ENCODE results near the gene UNC93B1.
"Not testable (repeated sequence)": the region's sequence is repeated elsewhere in the genome, so short reads cannot be mapped to it uniquely, and the experiment has no call there.

UNC93B1 gene

GRCh38 chr11:68007498-68008380 is 3.8 kb upstream of the UNC93B1 start:
- DNase-seq: no peak

DNA sequence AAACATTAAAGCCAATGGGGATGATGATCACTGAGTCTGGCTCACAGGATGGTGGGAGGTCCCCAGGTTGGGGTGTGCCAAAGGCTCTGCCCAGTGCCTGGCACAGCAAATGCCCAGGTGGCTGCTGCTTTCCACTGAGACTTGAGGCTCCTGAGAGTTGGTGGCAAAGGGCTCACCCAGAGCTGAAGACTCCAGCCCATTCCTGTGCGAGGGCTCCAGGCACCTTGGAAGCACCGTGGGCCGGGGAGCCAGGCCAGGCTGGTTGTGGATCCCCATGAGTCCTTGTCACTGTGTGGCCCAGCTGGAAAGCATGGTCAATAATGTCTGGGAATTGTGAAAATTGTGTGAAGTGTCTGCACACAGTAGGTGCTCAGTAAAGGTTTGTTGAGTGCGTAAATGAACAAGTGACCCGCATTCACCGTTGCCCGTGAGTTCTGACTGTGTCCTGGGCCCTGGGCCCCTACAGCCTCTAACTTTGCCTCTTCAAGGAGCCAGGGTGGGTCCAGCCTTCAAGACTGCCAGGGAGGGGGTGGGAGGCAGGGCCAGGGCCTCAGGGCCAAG is 2.8 kb upstream of the UNC93B1 start:
- no peak for DNase-seq

DNA sequence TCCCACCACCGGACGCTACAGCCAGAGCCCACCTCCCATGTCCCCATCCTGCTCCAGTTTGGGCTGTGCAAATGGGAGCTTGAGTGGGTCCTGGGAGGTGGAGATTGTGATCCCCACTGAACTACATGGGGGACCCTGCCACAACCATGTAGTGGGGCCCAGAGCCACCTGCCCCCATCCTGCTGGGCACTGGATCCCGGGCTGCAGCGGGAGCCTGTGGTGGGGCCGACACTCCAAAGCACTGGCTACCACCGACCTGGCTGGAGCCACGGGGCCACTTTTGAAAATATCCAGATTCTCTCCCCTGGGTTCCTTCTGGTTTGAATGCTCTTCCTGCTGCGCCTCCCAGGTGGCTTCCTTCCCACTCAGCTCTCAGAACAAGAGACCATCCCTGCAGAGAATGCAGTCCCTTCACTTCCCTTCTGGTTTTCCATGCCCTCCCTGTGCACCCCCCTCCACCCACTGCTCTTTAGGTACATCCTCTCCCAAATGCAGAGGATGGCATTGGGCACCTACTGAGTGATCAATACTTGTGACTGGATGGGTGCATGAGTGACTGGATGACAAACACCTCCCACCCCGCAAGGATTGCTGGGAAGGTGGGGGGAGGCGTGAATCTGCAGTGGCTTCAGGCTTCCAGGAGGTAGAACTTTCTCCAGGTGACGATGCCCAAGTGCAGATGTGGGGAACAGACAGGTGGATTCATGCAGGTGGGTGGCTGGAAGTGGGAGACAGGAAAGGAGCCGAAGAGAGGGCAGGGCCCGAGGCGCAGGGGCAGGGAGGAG is 846 bp upstream of the UNC93B1 start:
- no peak for DNase-seq

DNA sequence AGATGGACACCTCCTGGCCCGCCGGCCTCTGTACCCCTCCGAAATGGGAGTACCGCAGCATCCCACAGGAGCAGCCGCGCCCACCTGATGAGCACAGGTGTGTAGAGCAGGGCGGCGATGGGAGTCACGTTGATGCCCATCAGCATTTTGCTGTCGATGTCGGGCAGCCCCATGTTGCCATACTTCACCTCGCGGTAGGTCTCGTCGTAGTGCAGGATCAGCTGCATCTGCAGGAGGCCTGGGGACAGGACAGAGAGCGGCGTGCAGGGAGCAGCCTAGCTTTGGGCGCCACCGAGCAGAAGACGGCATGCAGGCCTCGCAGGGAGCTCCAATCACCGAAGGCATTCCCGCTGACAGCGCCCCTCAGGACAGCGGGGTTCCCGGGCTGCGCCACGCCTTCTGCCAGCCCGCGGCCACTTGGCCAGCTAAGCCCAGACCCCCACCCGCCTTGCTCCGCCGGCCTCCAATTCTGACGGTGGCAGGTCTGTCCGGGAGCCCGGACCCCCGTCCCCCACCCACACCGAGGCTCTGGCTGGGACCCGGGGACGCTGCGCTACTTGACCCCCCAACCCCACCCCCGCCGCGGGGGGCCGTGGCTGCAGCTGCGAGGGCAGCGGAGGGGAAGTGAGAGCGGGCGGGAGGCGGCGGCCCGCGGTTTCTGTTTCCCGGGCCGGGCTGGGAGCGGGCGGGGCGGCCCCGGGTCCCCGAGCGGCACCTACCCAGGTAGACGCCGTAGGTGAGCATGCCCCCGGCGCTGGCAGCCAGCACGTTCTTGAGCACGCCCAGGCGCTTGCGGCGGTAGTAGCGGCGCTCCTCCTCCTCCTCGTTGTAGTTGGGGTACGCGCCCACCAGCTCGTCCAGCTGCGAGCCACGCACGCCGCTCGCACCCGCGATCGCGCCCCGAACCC is 705 bp downstream of the UNC93B1 start:
- peak; percentile 35 for DNase-seq

DNA sequence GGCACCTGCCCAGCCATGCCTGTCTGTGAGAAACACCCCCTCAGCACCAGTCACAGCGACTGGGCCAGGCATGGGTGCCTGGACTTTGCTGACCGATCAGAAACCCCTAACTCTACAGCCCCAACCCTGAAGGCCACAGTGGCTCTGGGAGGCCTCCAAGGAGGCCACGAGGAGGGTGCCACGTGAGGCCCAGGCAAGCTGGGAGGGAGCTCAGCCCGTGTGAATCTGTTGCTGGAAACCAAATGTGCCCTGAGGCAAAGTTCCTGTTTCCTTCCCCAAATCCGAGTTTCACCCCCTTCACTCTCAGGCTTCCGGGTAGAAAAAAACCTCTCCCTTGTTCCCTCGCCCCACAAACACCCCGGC is 1.3 kb downstream of the UNC93B1 start:
- DNase-seq: no peak

GRCh38 chr11:67999704-68000103 is 4.2 kb downstream of the UNC93B1 start:
- no peak for DNase-seq

GRCh38 chr11:67999201-67999629 is 4.7 kb downstream of the UNC93B1 start:
- DNase-seq: no peak

GRCh38 chr11:67998150-67999045 is 5.5 kb downstream of the UNC93B1 start:
- no peak for DNase-seq

DNA sequence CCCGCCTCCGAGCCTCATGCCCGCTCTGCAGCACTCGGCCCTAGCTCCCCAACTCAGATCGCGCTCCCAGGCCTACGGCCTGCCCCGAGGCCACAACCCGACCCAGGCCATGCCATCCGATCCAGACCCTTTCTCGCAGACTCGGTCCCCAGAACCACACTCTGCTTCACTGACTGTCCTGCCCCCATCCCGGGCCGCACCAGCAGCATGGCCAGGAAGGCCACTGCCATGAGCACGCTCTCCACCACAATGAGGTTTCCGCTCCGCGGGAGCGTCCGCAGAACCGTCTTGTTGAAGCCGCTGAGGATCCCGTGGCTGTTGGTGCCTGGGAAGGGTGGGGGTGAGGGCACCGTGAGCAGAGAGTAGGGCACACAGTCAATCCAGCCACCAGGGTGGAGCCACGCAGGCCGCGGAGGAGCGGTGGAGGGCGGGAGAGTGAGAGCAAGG is 6.4 kb downstream of the UNC93B1 start:
- DNase-seq: no peak

GRCh38 chr11:67996622-67997474 is 7.0 kb downstream of the UNC93B1 start:
- DNase-seq: no peak

GRCh38 chr11:67996051-67996450 is 7.8 kb downstream of the UNC93B1 start:
- no peak for DNase-seq

GRCh38 chr11:67995579-67995978 is 8.3 kb downstream of the UNC93B1 start:
- not testable (repeated sequence) for DNase-seq

GRCh38 chr11:67995129-67995528 is 8.8 kb downstream of the UNC93B1 start:
- DNase-seq: not testable (repeated sequence)

- DNase-seq: not testable (repeated sequence)
Observed at GRCh38 chr11:67994387-67994786, 9.5 kb downstream of the UNC93B1 start.

DNA sequence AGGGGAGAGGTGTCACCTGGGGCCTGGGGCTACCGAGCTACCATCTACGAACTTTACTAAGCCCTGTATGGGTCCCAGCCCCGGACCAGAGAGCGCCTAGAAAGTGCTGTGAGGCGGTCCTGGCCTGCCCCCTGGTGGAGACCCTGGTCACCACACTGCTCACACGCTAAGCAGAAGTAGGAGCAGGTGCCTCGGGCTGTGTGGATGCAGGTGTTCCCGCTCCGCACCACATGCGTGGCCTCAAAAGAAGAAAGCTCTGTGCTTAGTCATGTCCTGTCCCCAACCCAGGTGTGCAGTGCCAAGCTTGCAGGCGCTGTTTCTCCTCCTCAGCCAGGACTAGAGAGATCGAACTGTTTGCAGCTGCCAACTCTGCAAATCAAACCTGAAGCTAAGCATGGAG is 10.1 kb downstream of the UNC93B1 start:
- peak; percentile 41 for DNase-seq

GRCh38 chr11:67991347-67992121 is 12.4 kb downstream of the UNC93B1 start:
- not testable (repeated sequence) for DNase-seq

DNA sequence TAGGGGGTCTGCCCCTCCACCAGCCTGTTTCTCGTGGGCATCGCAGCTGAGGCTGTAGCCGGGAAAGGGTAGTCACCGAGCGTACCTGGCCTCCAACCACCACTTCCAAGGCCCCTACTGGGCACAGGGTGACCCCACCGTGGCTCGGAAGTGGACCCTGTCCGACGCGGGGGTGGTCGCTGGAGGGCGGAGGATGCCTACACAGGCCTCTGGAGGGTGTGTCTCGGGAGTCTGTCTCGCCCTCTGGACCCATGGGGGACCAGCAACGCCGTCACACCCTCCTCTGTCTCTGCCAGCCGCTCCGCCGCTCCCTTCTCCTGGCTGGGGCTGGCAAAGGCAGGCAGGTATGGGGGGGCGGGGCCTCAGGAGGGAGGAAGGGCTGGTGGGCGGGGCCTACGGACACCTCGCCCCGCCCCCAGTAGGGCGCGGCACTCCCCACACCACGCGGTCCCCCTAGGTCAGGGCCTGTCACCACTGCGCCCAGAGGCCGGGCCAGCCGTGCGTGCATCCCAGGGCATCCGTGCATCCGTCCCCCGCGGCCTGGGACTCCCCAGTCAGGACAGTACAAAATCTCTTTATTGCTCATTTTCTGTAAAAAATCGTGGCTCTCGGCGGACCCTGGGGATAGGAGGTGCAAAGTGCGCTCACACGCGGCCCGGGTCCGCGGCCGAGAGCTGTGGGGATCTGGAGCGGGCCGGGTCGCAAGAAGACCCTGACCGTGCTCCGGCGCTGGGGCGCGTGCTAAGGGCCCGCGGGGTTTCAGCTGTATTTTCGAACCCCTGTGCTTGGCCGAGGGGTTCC is 13.2 kb downstream of the UNC93B1 start:
- not testable (repeated sequence) for DNase-seq

- DNase-seq: not testable (repeated sequence)
Observed at GRCh38 chr11:67985302-67985701, 18.6 kb downstream of the UNC93B1 start.

DNA sequence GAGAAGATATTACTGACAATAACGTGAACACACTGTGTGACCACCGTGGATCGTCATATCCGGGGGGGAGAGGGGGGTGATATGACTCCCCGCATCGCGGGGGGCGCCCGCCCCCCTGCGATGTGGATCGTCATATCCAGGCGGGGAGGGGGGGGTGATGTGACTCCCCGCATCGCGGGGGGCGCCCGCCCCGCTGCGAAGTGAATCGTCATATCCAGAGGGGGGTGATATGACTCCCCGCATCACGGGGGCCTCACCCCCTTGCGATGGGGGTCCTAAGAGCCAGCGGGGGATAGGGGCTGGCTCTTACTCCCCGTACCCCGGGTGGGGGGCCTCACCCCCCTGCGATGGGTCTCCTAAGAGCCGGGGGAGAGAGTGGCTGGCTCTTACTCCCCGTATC is 19.9 kb downstream of the UNC93B1 start:
- no peak for DNase-seq
